DND-41 (cell line): Measurements from ENCODE around the gene RAD51C.

Source experiments
- CTCF ChIP-seq: IDR thresholded peaks from 2 replicates; pipeline ENCODE4 v1.5.1; 2012; ENCODE audit warnings: borderline replicate concordance, low read length, moderate library complexity, mild to moderate bottlenecking; ENCODE audit not compliant: poor library complexity, severe bottlenecking; ENCODE audit errors: extremely low read depth
- EZH2 ChIP-seq: IDR thresholded peaks from 3 replicates; pipeline ENCODE4 v1.6.1; 2012; ENCODE audit warnings: borderline replicate concordance, low read depth, mild to moderate bottlenecking, moderate library complexity, low read length, inconsistent platforms; ENCODE audit not compliant: severe bottlenecking

GRCh38 chr17:58703137-58703915 lies 10.9 kb downstream of the RAD51C start:
- TF ChIP-seq CTCF (no peak), EZH2 (no peak)
